H9 (cell line): ENCODE measurements around the gene DCUN1D2. TPM values are rescaled to one million over a fixed set of nuclear protein-coding genes. Genes with fewer than 3 reads are reported as not detected.
"Not testable (repeated sequence)": the region's sequence is repeated elsewhere in the genome, so short reads cannot be mapped to it uniquely, and the experiment has no call there.

ENCODE experiments used
- DNase-seq: peaks from one replicate; pipeline ENCODE4 v3.0.0-alpha.2; 2017
- H2AFZ ChIP-seq: one replicate; pipeline ENCODE4 v1.6.1; 2013; ENCODE audit warnings: mild to moderate bottlenecking, low read length, control low read depth, moderate library complexity
- H2AK5ac ChIP-seq: 2 replicates; pipeline ENCODE4 v1.6.1; 2013; ENCODE audit warnings: low read length, control low read depth, mixed read lengths; ENCODE audit not compliant: insufficient read length
- H2BK120ac ChIP-seq: one replicate; pipeline ENCODE4 v1.6.1; 2013; ENCODE audit warnings: low read depth, mild to moderate bottlenecking, low read length, control low read depth, inconsistent platforms; ENCODE audit not compliant: poor library complexity, severe bottlenecking
- H2BK12ac ChIP-seq: 2 replicates; pipeline ENCODE4 v1.6.1; 2013; ENCODE audit warnings: low read length, control low read depth, mixed read lengths, low read depth; ENCODE audit not compliant: insufficient read length
- H2BK15ac ChIP-seq: 2 replicates; pipeline ENCODE4 v1.6.1; 2013; ENCODE audit warnings: low read depth, low read length, control low read depth
- H2BK20ac ChIP-seq: one replicate; pipeline ENCODE4 v1.6.1; 2013; ENCODE audit warnings: low read depth, mild to moderate bottlenecking, low read length, control low read depth, inconsistent platforms; ENCODE audit not compliant: poor library complexity, severe bottlenecking
- H2BK5ac ChIP-seq: 2 replicates; pipeline ENCODE4 v1.6.1; 2013; ENCODE audit warnings: low read length, control low read depth, mixed read lengths; ENCODE audit not compliant: insufficient read length
- H3K14ac ChIP-seq: 2 replicates; pipeline ENCODE4 v1.6.1; 2013; ENCODE audit warnings: low read length, control low read depth; ENCODE audit not compliant: insufficient read depth
- H3K18ac ChIP-seq: 2 replicates; pipeline ENCODE4 v1.6.1; 2013; ENCODE audit warnings: low read depth, mild to moderate bottlenecking, mixed read lengths, low read length, control low read depth; ENCODE audit not compliant: insufficient read length
- H3K23ac ChIP-seq: 2 replicates; pipeline ENCODE4 v1.6.1; 2013; ENCODE audit warnings: low read length, control low read depth, mixed read lengths, low read depth; ENCODE audit not compliant: insufficient read length
- H3K23me2 ChIP-seq: 2 replicates; pipeline ENCODE4 v1.6.1; 2013; ENCODE audit warnings: low read depth, mild to moderate bottlenecking, mixed read lengths, low read length, control low read depth; ENCODE audit not compliant: insufficient read length, poor library complexity, severe bottlenecking
- H3K27ac ChIP-seq: 2 replicates; pipeline ENCODE4 v1.5.1; 2013; ENCODE audit warnings: low read length, control low read depth, mixed read lengths, low read depth; ENCODE audit not compliant: insufficient read length
- H3K27me3 ChIP-seq: 2 replicates; pipeline ENCODE4 v1.6.1; 2013; ENCODE audit warnings: low read length, control low read depth, inconsistent platforms; ENCODE audit not compliant: insufficient read depth
- H3K4ac ChIP-seq: 2 replicates; pipeline ENCODE4 v1.6.1; 2013; ENCODE audit warnings: low read depth, mild to moderate bottlenecking, control low read depth, inconsistent platforms, low read length, moderate library complexity
- H3K4me1 ChIP-seq: 2 replicates; pipeline ENCODE4 v1.6.1; 2013; ENCODE audit warnings: low read length, control low read depth, inconsistent platforms; ENCODE audit not compliant: insufficient read depth
- H3K4me2 ChIP-seq: 2 replicates; pipeline ENCODE4 v1.6.1; 2013; ENCODE audit warnings: low read length, control low read depth, mixed read lengths; ENCODE audit not compliant: insufficient read length, insufficient read depth
- H3K56ac ChIP-seq: 2 replicates; pipeline ENCODE4 v1.6.1; 2013; ENCODE audit warnings: low read depth, mild to moderate bottlenecking, mixed read lengths, low read length, control low read depth; ENCODE audit not compliant: insufficient read length
- H3K79me1 ChIP-seq: 2 replicates; pipeline ENCODE4 v1.6.1; 2013; ENCODE audit warnings: low read depth, mild to moderate bottlenecking, moderate library complexity, low read length, control low read depth, inconsistent platforms; ENCODE audit not compliant: insufficient read depth, poor library complexity, severe bottlenecking
- H3K79me2 ChIP-seq: 2 replicates; pipeline ENCODE4 v1.6.1; 2013; ENCODE audit warnings: low read length, control low read depth, inconsistent platforms; ENCODE audit not compliant: insufficient read depth
- H3K9ac ChIP-seq: 2 replicates; pipeline ENCODE4 v1.6.1; 2013; ENCODE audit warnings: low read length, control low read depth, mixed read lengths; ENCODE audit not compliant: insufficient read length; ENCODE audit errors: extremely low read depth
- H3K9me3 ChIP-seq: one replicate; pipeline ENCODE4 v1.6.1; 2013; ENCODE audit warnings: low read depth, low read length, inconsistent platforms; ENCODE audit not compliant: control insufficient read depth
- H3T11ph ChIP-seq: one replicate; pipeline ENCODE4 v1.6.1; 2013; ENCODE audit warnings: mild to moderate bottlenecking, low read length, control low read depth, inconsistent platforms
- H4K20me1 ChIP-seq: one replicate; pipeline ENCODE4 v1.6.1; 2013; ENCODE audit not compliant: control insufficient read depth, insufficient read length, insufficient read depth
- H4K5ac ChIP-seq: 2 replicates; pipeline ENCODE4 v1.6.1; 2013; ENCODE audit warnings: low read depth, mild to moderate bottlenecking, mixed read lengths, low read length, control low read depth; ENCODE audit not compliant: insufficient read length
- H4K8ac ChIP-seq: replicated peaks from 2 replicates; pipeline ENCODE4 v1.6.1; 2013; ENCODE audit warnings: low read length, control low read depth, mixed read lengths, low read depth; ENCODE audit not compliant: insufficient read length
- H4K91ac ChIP-seq: 2 replicates; pipeline ENCODE4 v1.6.1; 2013; ENCODE audit warnings: low read depth, mild to moderate bottlenecking, moderate library complexity, mixed read lengths, low read length, control low read depth; ENCODE audit not compliant: insufficient read length
- H3K27ac Mint-ChIP-seq, 3 experiments: 2 replicates in 2 of 3; 3 replicates in 1 of 3; pipeline ENCODE4 v1.8.0; 2020 to 2021; ENCODE audit warnings: mixed read lengths in 3 of 3, mild to moderate bottlenecking in 1 of 3, moderate library complexity in 1 of 3
- H3K27me3 Mint-ChIP-seq: 2 replicates; pipeline ENCODE4 v1.8.0; 2021; ENCODE audit warnings: low read depth, mild to moderate bottlenecking, moderate library complexity, mixed read lengths
- H3K36me3 Mint-ChIP-seq, 3 experiments: 2 replicates in 2 of 3; 3 replicates in 1 of 3; pipeline ENCODE4 v1.8.0; 2020 to 2021; ENCODE audit warnings: low read depth in 3 of 3, mixed read lengths in 3 of 3; ENCODE audit not compliant: insufficient read depth in 1 of 3
- H3K4me1 Mint-ChIP-seq, 2 experiments: 2 replicates each; pipeline ENCODE4 v1.8.0; 2020; ENCODE audit warnings: mixed read lengths in 2 of 2
- H3K4me3 Mint-ChIP-seq, 2 experiments: 2 replicates in 1 of 2; 3 replicates in 1 of 2; pipeline ENCODE4 v1.8.0; 2020 to 2021; ENCODE audit warnings: mild to moderate bottlenecking in 2 of 2, mixed read lengths in 2 of 2, moderate library complexity in 1 of 2
- H3K9me3 Mint-ChIP-seq, 2 experiments: 2 replicates in 1 of 2; 3 replicates in 1 of 2; pipeline ENCODE4 v1.8.0; 2020; ENCODE audit warnings: mild to moderate bottlenecking in 2 of 2, mixed read lengths in 2 of 2, moderate library complexity in 1 of 2
- WGBS: extraction: QIAGEN DNeasy Blood & Tissue Kit; methylation state at CpG from one replicate; pipeline ENCODE4 v1.1.7; 2013; ENCODE audit warnings: missing lambda C conversion rate, low lambda C conversion rate, mixed read lengths; ENCODE audit not compliant: insufficient read length; ENCODE audit errors: extremely low coverage; 5-methylcytosine and 5-hydroxymethylcytosine counted together
- total RNA-seq: library from RNA; stranded (reverse); gene quantifications from 2 replicates; pipeline ENCODE4 v1.2.1, GENCODE V29; 2021
- TF ChIP-seq, protein P1 (sequence below): fragments of 200-600 bp; sonication (generic); conservative IDR thresholded peaks from 3 replicates; pipeline ENCODE4 v1.8.0; 2021; ENCODE audit warnings: antibody characterized with exemption, mild to moderate bottlenecking

DCUN1D2 gene
- total RNA-seq, 1 experiment from 2014 or later, result 36.8 TPM

DNA sequence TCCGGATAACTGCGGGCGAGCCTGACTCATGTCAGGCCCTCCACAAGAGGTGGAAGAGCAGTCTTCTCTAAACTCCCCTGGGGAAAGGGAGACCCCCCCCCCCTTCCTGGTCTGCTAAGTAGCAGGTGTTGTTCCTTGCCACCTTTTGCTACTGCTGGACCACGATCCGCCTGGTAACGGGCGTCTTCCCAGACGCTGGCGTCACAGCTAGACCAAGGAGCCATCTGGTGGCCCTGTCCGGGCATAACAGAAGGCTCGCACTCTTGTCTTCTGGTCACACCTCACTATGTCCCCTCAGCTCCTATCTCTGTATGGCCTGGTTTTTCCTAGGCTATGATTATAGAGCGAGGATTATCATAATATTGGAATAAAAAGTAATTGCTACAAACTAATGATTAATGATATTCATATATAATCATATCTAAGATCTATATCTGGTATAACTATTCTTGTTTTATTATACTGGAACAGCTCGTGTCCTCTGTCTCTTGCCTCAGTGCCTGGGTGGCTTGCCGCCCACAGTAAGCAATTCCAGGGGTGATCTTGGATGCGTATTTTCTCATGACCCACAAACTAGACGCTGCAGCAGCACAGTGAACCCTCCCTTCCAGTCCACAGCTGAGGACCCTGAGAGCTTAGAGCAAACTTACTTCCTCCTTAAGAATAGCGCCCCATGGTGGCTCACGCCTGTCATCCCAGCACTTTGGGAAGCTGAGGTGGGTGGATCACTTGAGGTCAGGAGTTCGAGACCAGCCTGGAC is 39.5 kb downstream of the DCUN1D2 start:
- Mint-ChIP-seq H3K27ac (peak overlapping the region in 1 of 3 experiments; percentile 65; a peak in 2 of 7 replicates), H3K36me3 (peaks cover 16 to 46% (median 30%) of the 10 kb centered on the region in 3 experiments), H3K4me1 (peaks cover 2 to 11% of the 10 kb centered on the region in 2 experiments; a peak in 3 of 4 replicates)
- H3K27me3 ChIP-seq, H2BK20ac ChIP-seq, H4K20me1 ChIP-seq, H2BK5ac ChIP-seq, H3K9ac ChIP-seq, H3K27me3 Mint-ChIP-seq, H3K56ac ChIP-seq, H2BK12ac ChIP-seq, H3K27ac ChIP-seq, H3K79me2 ChIP-seq, H3K4ac ChIP-seq, H3K14ac ChIP-seq, H3K4me2 ChIP-seq, H2AFZ ChIP-seq, DNase-seq, H2BK120ac ChIP-seq, H3K9me3 Mint-ChIP-seq, H3T11ph ChIP-seq, H4K8ac ChIP-seq, H3K4me1 ChIP-seq, H2BK15ac ChIP-seq, H3K23me2 ChIP-seq, H3K9me3 ChIP-seq, H3K79me1 ChIP-seq, H3K18ac ChIP-seq, H4K5ac ChIP-seq, H2AK5ac ChIP-seq, H4K91ac ChIP-seq, H3K23ac ChIP-seq, H3K4me3 Mint-ChIP-seq: not testable (repeated sequence)
- TF ChIP-seq, protein P1, sequence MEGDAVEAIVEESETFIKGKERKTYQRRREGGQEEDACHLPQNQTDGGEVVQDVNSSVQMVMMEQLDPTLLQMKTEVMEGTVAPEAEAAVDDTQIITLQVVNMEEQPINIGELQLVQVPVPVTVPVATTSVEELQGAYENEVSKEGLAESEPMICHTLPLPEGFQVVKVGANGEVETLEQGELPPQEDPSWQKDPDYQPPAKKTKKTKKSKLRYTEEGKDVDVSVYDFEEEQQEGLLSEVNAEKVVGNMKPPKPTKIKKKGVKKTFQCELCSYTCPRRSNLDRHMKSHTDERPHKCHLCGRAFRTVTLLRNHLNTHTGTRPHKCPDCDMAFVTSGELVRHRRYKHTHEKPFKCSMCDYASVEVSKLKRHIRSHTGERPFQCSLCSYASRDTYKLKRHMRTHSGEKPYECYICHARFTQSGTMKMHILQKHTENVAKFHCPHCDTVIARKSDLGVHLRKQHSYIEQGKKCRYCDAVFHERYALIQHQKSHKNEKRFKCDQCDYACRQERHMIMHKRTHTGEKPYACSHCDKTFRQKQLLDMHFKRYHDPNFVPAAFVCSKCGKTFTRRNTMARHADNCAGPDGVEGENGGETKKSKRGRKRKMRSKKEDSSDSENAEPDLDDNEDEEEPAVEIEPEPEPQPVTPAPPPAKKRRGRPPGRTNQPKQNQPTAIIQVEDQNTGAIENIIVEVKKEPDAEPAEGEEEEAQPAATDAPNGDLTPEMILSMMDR, result peak; percentile 57
- WGBS, result no CpG with 5 or more reads among the region's 19 CpGs

DNA sequence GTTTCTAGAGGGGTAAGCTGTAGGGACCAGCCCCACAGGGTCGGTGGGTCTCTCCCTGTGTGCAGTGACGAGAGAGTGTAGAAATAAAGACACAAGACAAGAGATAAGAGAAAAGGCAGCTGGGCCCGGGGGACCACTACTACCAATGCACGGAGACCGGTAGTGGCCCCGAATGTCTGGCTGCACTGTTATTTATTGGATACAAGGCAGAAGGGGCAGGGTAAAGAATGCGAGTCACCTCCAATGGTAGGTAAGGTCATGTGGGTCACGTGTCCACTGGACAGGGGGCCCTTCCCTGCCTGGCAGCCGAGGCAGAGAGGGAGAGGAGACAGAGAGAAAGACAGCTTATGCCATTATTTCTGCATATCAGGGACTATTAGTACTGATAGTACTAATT is 40.2 kb downstream of the DCUN1D2 start:
- H3K9me3 Mint-ChIP-seq, H2BK5ac ChIP-seq, DNase-seq, H3K9me3 ChIP-seq, H3K4ac ChIP-seq, H3K4me2 ChIP-seq, H2AFZ ChIP-seq, H4K91ac ChIP-seq, H2BK15ac ChIP-seq, H3K79me2 ChIP-seq, H3K27me3 Mint-ChIP-seq, H3K27me3 ChIP-seq, H3K79me1 ChIP-seq, H2BK20ac ChIP-seq, H3K18ac ChIP-seq, H3K9ac ChIP-seq, H4K5ac ChIP-seq, H2BK120ac ChIP-seq, H3T11ph ChIP-seq, H3K4me3 Mint-ChIP-seq, H3K14ac ChIP-seq, H3K23ac ChIP-seq, H3K56ac ChIP-seq, H4K8ac ChIP-seq, H3K27ac ChIP-seq, H4K20me1 ChIP-seq, H3K23me2 ChIP-seq, H3K4me1 ChIP-seq, H2AK5ac ChIP-seq, H2BK12ac ChIP-seq: not testable (repeated sequence)
- H3K36me3 Mint-ChIP-seq, result peaks cover 10 to 39% (median 23%) of the 10 kb centered on the region in 3 experiments
- H3K27ac Mint-ChIP-seq, result peak overlapping the region in 2 of 3 experiments; percentile 45 to 54; a peak in 2 of 7 replicates
- peaks cover 2 to 14% of the 10 kb centered on the region in 2 experiments; a peak in 3 of 4 replicates for H3K4me1 Mint-ChIP-seq
- WGBS, result no CpG with 5 or more reads among the region's 9 CpGs
